Upper lobe of left lung (tissue), 4 donors: ENCODE results near the gene IFI30.

Experiments
- EP300 ChIP-seq, 4 donors: sonication (generic); formaldehyde crosslinking; IDR thresholded peaks; one replicate each; pipeline ENCODE4 v1.5.1; 2017; ENCODE audit warnings: antibody characterized with exemption in 4 of 4, control low read depth in 2 of 4
- POLR2A ChIP-seq, 4 donors: fragments of 450-650 bp; IDR thresholded peaks; one replicate each; pipeline ENCODE4 v1.5.1; 2016 to 2017; ENCODE audit warnings: antibody characterized with exemption in 4 of 4, mild to moderate bottlenecking in 2 of 4
- POLR2AphosphoS5 ChIP-seq, 2 donors: sonication (generic); formaldehyde crosslinking; IDR thresholded peaks; one replicate each; pipeline ENCODE4 v1.5.1; 2017; ENCODE audit warnings: antibody characterized with exemption in 2 of 2
- TF ChIP-seq, protein P1 (sequence below), 6 experiments: fragments of 450-650 bp in 4 of 6; fragments of 200-600 bp in 2 of 6; sonication (generic) in 2 of 6; IDR thresholded peaks; one replicate each; pipeline ENCODE4 v1.5.1; 2016 to 2019; ENCODE audit warnings: antibody characterized with exemption in 6 of 6

DNA sequence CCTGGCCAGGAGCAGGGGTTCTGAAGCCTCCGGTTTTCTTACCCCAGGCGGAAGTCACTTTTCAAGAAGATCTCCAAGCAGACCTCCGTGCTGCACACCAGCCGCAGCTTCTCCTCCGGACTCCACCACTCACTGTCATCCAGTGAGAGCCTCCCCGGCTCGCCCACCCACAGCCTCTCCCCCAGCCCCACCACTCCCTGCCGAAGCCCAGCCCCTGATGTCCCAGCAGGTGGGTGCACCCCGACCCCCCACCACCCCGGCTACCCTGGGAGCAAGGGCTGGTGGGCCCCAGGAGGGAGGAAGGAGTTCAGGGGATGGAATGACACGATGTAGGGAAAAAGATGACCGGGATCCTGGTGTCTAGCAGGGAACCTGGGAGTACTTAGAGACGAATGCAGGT lies 26.2 kb upstream of the IFI30 start:
- TF ChIP-seq, protein P1, sequence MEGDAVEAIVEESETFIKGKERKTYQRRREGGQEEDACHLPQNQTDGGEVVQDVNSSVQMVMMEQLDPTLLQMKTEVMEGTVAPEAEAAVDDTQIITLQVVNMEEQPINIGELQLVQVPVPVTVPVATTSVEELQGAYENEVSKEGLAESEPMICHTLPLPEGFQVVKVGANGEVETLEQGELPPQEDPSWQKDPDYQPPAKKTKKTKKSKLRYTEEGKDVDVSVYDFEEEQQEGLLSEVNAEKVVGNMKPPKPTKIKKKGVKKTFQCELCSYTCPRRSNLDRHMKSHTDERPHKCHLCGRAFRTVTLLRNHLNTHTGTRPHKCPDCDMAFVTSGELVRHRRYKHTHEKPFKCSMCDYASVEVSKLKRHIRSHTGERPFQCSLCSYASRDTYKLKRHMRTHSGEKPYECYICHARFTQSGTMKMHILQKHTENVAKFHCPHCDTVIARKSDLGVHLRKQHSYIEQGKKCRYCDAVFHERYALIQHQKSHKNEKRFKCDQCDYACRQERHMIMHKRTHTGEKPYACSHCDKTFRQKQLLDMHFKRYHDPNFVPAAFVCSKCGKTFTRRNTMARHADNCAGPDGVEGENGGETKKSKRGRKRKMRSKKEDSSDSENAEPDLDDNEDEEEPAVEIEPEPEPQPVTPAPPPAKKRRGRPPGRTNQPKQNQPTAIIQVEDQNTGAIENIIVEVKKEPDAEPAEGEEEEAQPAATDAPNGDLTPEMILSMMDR (IDR thresholded peaks at IDR 0.05): no peak
- no peak for TF ChIP-seq POLR2A (IDR thresholded peaks at IDR 0.05)
- no peak for TF ChIP-seq EP300 (IDR thresholded peaks at IDR 0.05)
- TF ChIP-seq POLR2AphosphoS5 (IDR thresholded peaks at IDR 0.05): no peak
